ENCODE measurements around the gene WDR7.

WDR7 gene

DNA sequence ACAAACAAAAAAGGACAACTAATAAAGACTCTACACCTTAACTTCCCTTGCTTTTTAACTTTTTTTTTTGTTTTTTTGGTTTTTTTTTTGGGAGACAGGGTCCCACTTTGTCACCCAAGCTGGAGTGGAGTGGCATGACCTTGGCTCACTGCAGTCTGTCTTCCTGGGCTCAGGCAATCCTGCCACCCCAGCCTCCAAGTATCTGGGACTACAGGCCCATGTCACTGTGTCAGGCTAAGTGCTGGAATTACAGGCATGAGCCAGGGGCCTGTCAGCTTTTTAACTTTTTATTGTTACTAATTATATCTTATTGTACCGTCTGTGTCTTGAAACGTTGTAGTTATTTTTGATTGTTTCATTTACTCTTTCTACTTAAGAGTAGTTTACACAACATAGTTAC lies 25.5 kb downstream of the WDR7 start:
- no peak overlapping the region for H3K27ac ChIP-seq
- no peak overlapping the region for H3K4me2 ChIP-seq
- H4K20me1 ChIP-seq (ENCODE audit: insufficient read depth) = no peaks in the 10 kb centered on the region
- no peaks in the 10 kb centered on the region for H3K36me3 ChIP-seq (ENCODE audit: insufficient read depth)
- H3K27me3 ChIP-seq (ENCODE audit: insufficient read depth, low read depth) = no peaks in the 10 kb centered on the region
- no peak for TF ChIP-seq CTCF (conservative IDR thresholded peaks at IDR 0.05; ENCODE audit: low read depth, low read length)
- H3K79me2 ChIP-seq (ENCODE audit: insufficient read depth, low read depth) = no peaks in the 10 kb centered on the region
- no peak overlapping the region for H2AFZ ChIP-seq (ENCODE audit: low read depth)
- H3K9ac ChIP-seq = no peak overlapping the region
- H3K4me1 ChIP-seq (ENCODE audit: low read depth, poor library complexity, severe bottlenecking) = no peaks in the 10 kb centered on the region
- H3K4me3 ChIP-seq (IDR thresholded peaks at IDR 0.05; ENCODE audit: insufficient read depth, low read depth, low read length) = no peak overlapping the region

DNA sequence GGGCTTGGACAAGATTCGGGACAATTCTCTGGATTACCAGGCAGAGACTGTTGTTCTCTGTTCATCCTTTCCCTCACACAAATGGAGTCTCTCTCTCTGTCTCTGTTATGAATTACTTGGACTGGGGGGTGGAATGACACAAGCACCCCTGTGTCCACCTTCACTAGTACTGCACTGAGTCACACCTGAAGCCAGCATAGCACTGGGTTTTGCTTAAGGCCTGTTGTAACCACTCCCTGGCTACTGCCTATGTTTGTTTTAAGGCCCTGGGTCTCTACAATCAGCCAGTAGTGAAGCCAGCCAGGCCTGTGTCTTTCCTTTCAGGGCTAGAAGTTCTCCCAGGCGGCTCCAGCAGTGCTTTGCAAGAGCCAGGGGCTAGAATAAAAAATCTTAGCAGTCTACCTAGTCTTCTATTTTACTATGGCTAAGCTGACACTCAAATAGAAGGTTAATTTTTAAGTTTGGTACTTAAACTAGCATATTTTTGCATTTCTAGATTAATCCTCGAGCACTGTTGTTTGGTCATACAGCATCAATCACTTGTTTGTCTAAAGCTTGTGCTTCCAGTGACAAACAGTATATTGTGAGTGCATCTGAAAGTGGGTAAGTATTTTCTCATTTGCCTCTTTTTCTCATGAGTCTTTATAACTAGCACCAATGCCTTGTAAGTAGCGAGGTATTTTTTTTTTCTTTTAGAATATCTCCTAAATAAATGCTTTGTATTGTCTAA lies 27.8 kb downstream of the WDR7 start:
- Histone ChIP-seq H2AFZ (ENCODE audit: low read depth) (no peak overlapping the region), H3K4me2 (no peak overlapping the region), H3K27me3 (ENCODE audit: insufficient read depth, low read depth) (no peaks in the 10 kb centered on the region), H3K36me3 (ENCODE audit: insufficient read depth) (no peaks in the 10 kb centered on the region), H3K9ac (no peak overlapping the region), H4K20me1 (ENCODE audit: insufficient read depth) (no peaks in the 10 kb centered on the region), H3K27ac (no peak overlapping the region), H3K4me3 (IDR thresholded peaks at IDR 0.05; ENCODE audit: insufficient read depth, low read depth, low read length) (no peak overlapping the region), H3K79me2 (ENCODE audit: insufficient read depth, low read depth) (no peaks in the 10 kb centered on the region), H3K4me1 (ENCODE audit: low read depth, poor library complexity, severe bottlenecking) (no peaks in the 10 kb centered on the region)
- no peak for TF ChIP-seq CTCF (conservative IDR thresholded peaks at IDR 0.05; ENCODE audit: low read depth, low read length)

GRCh38 chr18:56684277-56684676 lies 33.1 kb downstream of the WDR7 start:
- H3K36me3 ChIP-seq (ENCODE audit: insufficient read depth) = no peaks in the 10 kb centered on the region
- no peaks in the 10 kb centered on the region for H3K4me1 ChIP-seq (ENCODE audit: low read depth, poor library complexity, severe bottlenecking)
- no peaks in the 10 kb centered on the region for H4K20me1 ChIP-seq (ENCODE audit: insufficient read depth)
- no peak overlapping the region for H3K9ac ChIP-seq
- H2AFZ ChIP-seq (ENCODE audit: low read depth) = no peak overlapping the region
- H3K79me2 ChIP-seq (ENCODE audit: insufficient read depth, low read depth) = no peaks in the 10 kb centered on the region
- no peak overlapping the region for H3K4me3 ChIP-seq (IDR thresholded peaks at IDR 0.05; ENCODE audit: insufficient read depth, low read depth, low read length)
- no peaks in the 10 kb centered on the region for H3K27me3 ChIP-seq (ENCODE audit: insufficient read depth, low read depth)
- H3K4me2 ChIP-seq = no peak overlapping the region
- TF ChIP-seq CTCF (conservative IDR thresholded peaks at IDR 0.05; ENCODE audit: low read depth, low read length) = no peak
- H3K27ac ChIP-seq = no peak overlapping the region

DNA sequence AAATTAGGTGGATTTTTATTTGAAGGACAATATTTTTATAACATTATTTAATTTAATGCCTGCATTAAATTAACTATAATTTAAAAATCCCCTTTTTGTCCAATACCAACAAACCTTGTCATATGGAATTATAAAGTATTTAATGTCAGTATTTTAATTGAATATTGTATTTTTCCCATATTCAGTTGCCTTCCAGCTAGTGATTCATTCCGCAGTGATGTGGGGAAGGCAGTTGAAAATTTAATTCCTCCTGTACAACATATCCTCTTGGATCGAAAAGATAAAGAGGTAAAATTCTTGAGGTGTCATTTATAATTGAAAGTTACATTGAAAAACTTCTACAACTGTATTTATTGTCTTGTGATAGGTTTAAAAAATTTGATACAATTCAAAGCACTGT lies 40.4 kb downstream of the WDR7 start:
- H2AFZ ChIP-seq (ENCODE audit: low read depth) = no peak overlapping the region
- H3K27ac ChIP-seq = no peak overlapping the region
- H3K27me3 ChIP-seq (ENCODE audit: insufficient read depth, low read depth) = no peaks in the 10 kb centered on the region
- no peaks in the 10 kb centered on the region for H3K36me3 ChIP-seq (ENCODE audit: insufficient read depth)
- H3K9ac ChIP-seq = no peak overlapping the region
- H3K79me2 ChIP-seq (ENCODE audit: insufficient read depth, low read depth) = no peaks in the 10 kb centered on the region
- no peaks in the 10 kb centered on the region for H3K4me1 ChIP-seq (ENCODE audit: low read depth, poor library complexity, severe bottlenecking)
- H3K4me3 ChIP-seq (IDR thresholded peaks at IDR 0.05; ENCODE audit: insufficient read depth, low read depth, low read length) = no peak overlapping the region
- H3K4me2 ChIP-seq = no peak overlapping the region
- TF ChIP-seq CTCF (conservative IDR thresholded peaks at IDR 0.05; ENCODE audit: low read depth, low read length) = no peak
- no peaks in the 10 kb centered on the region for H4K20me1 ChIP-seq (ENCODE audit: insufficient read depth)
